ENCODE measurements around the gene TYRP1.

Gene TYRP1

GRCh38 chr9:12702160-12702758 is 9.1 kb downstream of the TYRP1 start:
- Mint-ChIP-seq H3K27ac (no peak overlapping the region), H3K9me3 (no peaks in the 10 kb centered on the region), H3K36me3 (ENCODE audit: low read depth) (no peaks in the 10 kb centered on the region), H3K4me3 (no peak overlapping the region), H3K27me3 (ENCODE audit: low read depth) (no peaks in the 10 kb centered on the region), H3K4me1 (ENCODE audit: low read depth) (no peaks in the 10 kb centered on the region)
- no peak for DNase-seq (ENCODE audit: low spot score)

- H3K4me3 Mint-ChIP-seq, result no peak overlapping the region
- H3K36me3 Mint-ChIP-seq (ENCODE audit: low read depth), result no peaks in the 10 kb centered on the region
- H3K9me3 Mint-ChIP-seq, result peaks cover under 1% of the 10 kb centered on the region
- no peaks in the 10 kb centered on the region for H3K27me3 Mint-ChIP-seq (ENCODE audit: low read depth)
- no peak overlapping the region for H3K27ac Mint-ChIP-seq
- no peaks in the 10 kb centered on the region for H3K4me1 Mint-ChIP-seq (ENCODE audit: low read depth)
- DNase-seq (ENCODE audit: low spot score), result no peak
Observed at GRCh38 chr9:12703996-12704395, 10.8 kb downstream of the TYRP1 start.

- Mint-ChIP-seq H3K27ac (no peak overlapping the region), H3K4me1 (ENCODE audit: low read depth) (no peaks in the 10 kb centered on the region), H3K36me3 (ENCODE audit: low read depth) (no peaks in the 10 kb centered on the region), H3K9me3 (peaks cover 4% of the 10 kb centered on the region), H3K4me3 (no peak overlapping the region), H3K27me3 (ENCODE audit: low read depth) (no peaks in the 10 kb centered on the region)
- DNase-seq (ENCODE audit: low spot score), result no peak
Observed at GRCh38 chr9:12705738-12706391, 12.7 kb downstream of the TYRP1 start.

- no peak for DNase-seq (ENCODE audit: low spot score)
- peaks cover 9% of the 10 kb centered on the region for H3K9me3 Mint-ChIP-seq
- H3K27me3 Mint-ChIP-seq (ENCODE audit: low read depth), result no peaks in the 10 kb centered on the region
- H3K4me1 Mint-ChIP-seq (ENCODE audit: low read depth), result no peaks in the 10 kb centered on the region
- no peak overlapping the region for H3K27ac Mint-ChIP-seq
- no peaks in the 10 kb centered on the region for H3K36me3 Mint-ChIP-seq (ENCODE audit: low read depth)
- H3K4me3 Mint-ChIP-seq, result no peak overlapping the region
Observed at GRCh38 chr9:12708562-12709298, 15.5 kb downstream of the TYRP1 start.

GRCh38 chr9:12712532-12712931 is 19.3 kb downstream of the TYRP1 start:
- H3K9me3 Mint-ChIP-seq, result peaks cover 9% of the 10 kb centered on the region
- H3K27me3 Mint-ChIP-seq (ENCODE audit: low read depth), result no peaks in the 10 kb centered on the region
- H3K27ac Mint-ChIP-seq, result no peak overlapping the region
- no peaks in the 10 kb centered on the region for H3K4me1 Mint-ChIP-seq (ENCODE audit: low read depth)
- DNase-seq (ENCODE audit: low spot score), result no peak
- no peaks in the 10 kb centered on the region for H3K36me3 Mint-ChIP-seq (ENCODE audit: low read depth)
- no peak overlapping the region for H3K4me3 Mint-ChIP-seq

- no peak for DNase-seq (ENCODE audit: low spot score)
- Mint-ChIP-seq H3K36me3 (ENCODE audit: low read depth) (no peaks in the 10 kb centered on the region), H3K4me1 (ENCODE audit: low read depth) (no peaks in the 10 kb centered on the region), H3K27me3 (ENCODE audit: low read depth) (no peaks in the 10 kb centered on the region), H3K9me3 (peaks cover 5% of the 10 kb centered on the region), H3K4me3 (no peak overlapping the region), H3K27ac (no peak overlapping the region)
Observed at GRCh38 chr9:12715268-12715667, 22.1 kb downstream of the TYRP1 start.

- Mint-ChIP-seq H3K27me3 (ENCODE audit: low read depth) (no peaks in the 10 kb centered on the region), H3K4me1 (ENCODE audit: low read depth) (no peaks in the 10 kb centered on the region), H3K27ac (no peak overlapping the region), H3K36me3 (ENCODE audit: low read depth) (no peaks in the 10 kb centered on the region), H3K4me3 (no peak overlapping the region), H3K9me3 (peaks cover 4% of the 10 kb centered on the region)
- no peak for DNase-seq (ENCODE audit: low spot score)
Observed at GRCh38 chr9:12716823-12717600, 23.8 kb downstream of the TYRP1 start.

GRCh38 chr9:12717907-12718306 is 24.7 kb downstream of the TYRP1 start:
- Mint-ChIP-seq H3K27me3 (ENCODE audit: low read depth) (no peaks in the 10 kb centered on the region), H3K27ac (no peak overlapping the region), H3K9me3 (peaks cover 4% of the 10 kb centered on the region), H3K4me1 (ENCODE audit: low read depth) (no peaks in the 10 kb centered on the region), H3K4me3 (no peak overlapping the region), H3K36me3 (ENCODE audit: low read depth) (no peaks in the 10 kb centered on the region)
- DNase-seq (ENCODE audit: low spot score), result no peak

GRCh38 chr9:12718482-12719026 is 25.4 kb downstream of the TYRP1 start:
- no peak overlapping the region for H3K4me3 Mint-ChIP-seq
- H3K27ac Mint-ChIP-seq, result no peak overlapping the region
- no peaks in the 10 kb centered on the region for H3K27me3 Mint-ChIP-seq (ENCODE audit: low read depth)
- H3K4me1 Mint-ChIP-seq (ENCODE audit: low read depth), result no peaks in the 10 kb centered on the region
- peaks cover 9% of the 10 kb centered on the region for H3K9me3 Mint-ChIP-seq
- H3K36me3 Mint-ChIP-seq (ENCODE audit: low read depth), result no peaks in the 10 kb centered on the region
- no peak for DNase-seq (ENCODE audit: low spot score)

- H3K9me3 Mint-ChIP-seq, result peaks cover 9% of the 10 kb centered on the region
- no peaks in the 10 kb centered on the region for H3K27me3 Mint-ChIP-seq (ENCODE audit: low read depth)
- no peaks in the 10 kb centered on the region for H3K4me1 Mint-ChIP-seq (ENCODE audit: low read depth)
- H3K4me3 Mint-ChIP-seq, result no peak overlapping the region
- no peak overlapping the region for H3K27ac Mint-ChIP-seq
- H3K36me3 Mint-ChIP-seq (ENCODE audit: low read depth), result no peaks in the 10 kb centered on the region
- no peak for DNase-seq (ENCODE audit: low spot score)
Observed at GRCh38 chr9:12719431-12719830, 26.2 kb downstream of the TYRP1 start.

GRCh38 chr9:12720551-12720950 is 27.4 kb downstream of the TYRP1 start:
- H3K27ac Mint-ChIP-seq, result no peak overlapping the region
- H3K4me3 Mint-ChIP-seq, result no peak overlapping the region
- H3K9me3 Mint-ChIP-seq, result peaks cover 9% of the 10 kb centered on the region
- H3K27me3 Mint-ChIP-seq (ENCODE audit: low read depth), result no peaks in the 10 kb centered on the region
- no peaks in the 10 kb centered on the region for H3K4me1 Mint-ChIP-seq (ENCODE audit: low read depth)
- no peaks in the 10 kb centered on the region for H3K36me3 Mint-ChIP-seq (ENCODE audit: low read depth)
- no peak for DNase-seq (ENCODE audit: low spot score)

- DNase-seq (ENCODE audit: low spot score), result no peak
- no peaks in the 10 kb centered on the region for H3K27me3 Mint-ChIP-seq (ENCODE audit: low read depth)
- no peaks in the 10 kb centered on the region for H3K4me1 Mint-ChIP-seq (ENCODE audit: low read depth)
- H3K4me3 Mint-ChIP-seq, result no peak overlapping the region
- H3K27ac Mint-ChIP-seq, result no peak overlapping the region
- no peaks in the 10 kb centered on the region for H3K36me3 Mint-ChIP-seq (ENCODE audit: low read depth)
- peaks cover 9% of the 10 kb centered on the region for H3K9me3 Mint-ChIP-seq
Observed at GRCh38 chr9:12722131-12722530, 28.9 kb downstream of the TYRP1 start.

GRCh38 chr9:12723409-12724028 is 30.3 kb downstream of the TYRP1 start:
- Mint-ChIP-seq H3K27ac (no peak overlapping the region), H3K36me3 (ENCODE audit: low read depth) (no peaks in the 10 kb centered on the region), H3K9me3 (peaks cover 13% of the 10 kb centered on the region), H3K27me3 (ENCODE audit: low read depth) (no peaks in the 10 kb centered on the region), H3K4me3 (no peak overlapping the region), H3K4me1 (ENCODE audit: low read depth) (no peaks in the 10 kb centered on the region)
- no peak for DNase-seq (ENCODE audit: low spot score)
